ENCODE data around the gene KCNJ6.

DNA sequence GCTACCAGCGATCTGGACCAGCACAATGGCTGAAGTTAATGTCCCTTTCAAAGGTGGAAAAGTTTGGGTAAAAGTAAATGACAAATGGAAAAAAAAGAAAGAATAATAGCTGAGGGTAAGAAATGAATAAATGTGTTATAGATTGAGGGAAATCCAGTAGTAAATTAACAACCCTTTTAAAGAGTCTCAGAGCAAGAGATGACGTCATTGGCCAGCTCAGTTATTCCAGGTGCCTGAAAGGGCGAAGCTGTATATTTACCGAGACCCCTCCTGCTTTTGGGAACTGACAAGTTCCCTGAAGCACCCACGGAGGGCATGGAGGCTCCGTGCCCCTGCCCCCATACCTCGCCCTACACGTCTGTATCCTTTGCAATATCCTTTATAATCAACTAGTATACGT, 40.5 kb upstream of the KCNJ6 start:
- no peak for TF ChIP-seq CTCF (conservative IDR thresholded peaks at IDR 0.05; ENCODE audit: low read depth, low read length)
- TF ChIP-seq EZH2 (IDR thresholded peaks at IDR 0.05; ENCODE audit: borderline replicate concordance, low read depth, low read length, poor library complexity, severe bottlenecking): no peak

Measured in A673 (cell line).